WERI-Rb-1 (cell line): ENCODE results near the gene MID1.

Experiments used
- DNase-seq: peaks from one replicate; pipeline ENCODE4 v3.0.0-alpha.2; 2020
- H3K27ac ChIP-seq: fragments of 250-450 bp; sonication (Bioruptor Pico); 2 replicates; pipeline ENCODE4 v1.5.1; 2020; ENCODE audit warnings: mild to moderate bottlenecking, moderate library complexity
- H3K27me3 ChIP-seq: fragments of 250-450 bp; sonication (Bioruptor Pico); 2 replicates; pipeline ENCODE4 v1.5.1; 2021; ENCODE audit warnings: mild to moderate bottlenecking, low read depth, moderate library complexity; ENCODE audit not compliant: insufficient read depth, severe bottlenecking
- H3K36me3 ChIP-seq: fragments of 250-450 bp; sonication (Bioruptor Pico); 2 replicates; pipeline ENCODE4 v1.5.1; 2020; ENCODE audit warnings: mild to moderate bottlenecking, moderate library complexity
- H3K4me3 ChIP-seq: 2 replicates; pipeline ENCODE4 v1.5.1; 2011; ENCODE audit warnings: low read depth, mild to moderate bottlenecking, control low read depth, low read length
- H3K9me3 ChIP-seq: fragments of 250-450 bp; sonication (Bioruptor Pico); 2 replicates; pipeline ENCODE4 v1.5.1; 2021; ENCODE audit warnings: mild to moderate bottlenecking, moderate library complexity; ENCODE audit not compliant: severe bottlenecking
- CTCF ChIP-seq: IDR thresholded peaks from 2 replicates; pipeline ENCODE4 v1.5.1; 2011; ENCODE audit warnings: low read depth, mild to moderate bottlenecking, control low read depth, inconsistent platforms, low read length

The MID1 gene

GRCh38 chrX:10516781-10517322, 103.5 kb downstream of the MID1 start:
- Histone ChIP-seq H3K9me3 (no peaks in the 10 kb centered on the region), H3K36me3 (no peaks in the 10 kb centered on the region), H3K27ac (no peak overlapping the region), H3K27me3 (no peaks in the 10 kb centered on the region), H3K4me3 (no peak overlapping the region)
- no peak for DNase-seq
- no peak for TF ChIP-seq CTCF

GRCh38 chrX:10514891-10515290, 105.5 kb downstream of the MID1 start:
- no peak for TF ChIP-seq CTCF
- no peak for DNase-seq
- Histone ChIP-seq H3K4me3 (no peak overlapping the region), H3K9me3 (no peaks in the 10 kb centered on the region), H3K27ac (no peak overlapping the region), H3K27me3 (no peaks in the 10 kb centered on the region), H3K36me3 (no peaks in the 10 kb centered on the region)

- no peaks in the 10 kb centered on the region for H3K27me3 ChIP-seq
- DNase-seq, result no peak
- H3K36me3 ChIP-seq, result no peaks in the 10 kb centered on the region
- H3K27ac ChIP-seq, result no peak overlapping the region
- no peak overlapping the region for H3K4me3 ChIP-seq
- TF ChIP-seq CTCF, result no peak
- H3K9me3 ChIP-seq, result no peaks in the 10 kb centered on the region
Measured at GRCh38 chrX:10513974-10514373, 106.4 kb downstream of the MID1 start.

GRCh38 chrX:10512741-10513140, 107.6 kb downstream of the MID1 start:
- no peaks in the 10 kb centered on the region for H3K36me3 ChIP-seq
- H3K27me3 ChIP-seq, result no peaks in the 10 kb centered on the region
- no peaks in the 10 kb centered on the region for H3K9me3 ChIP-seq
- H3K27ac ChIP-seq, result no peak overlapping the region
- no peak for DNase-seq
- no peak overlapping the region for H3K4me3 ChIP-seq
- no peak for TF ChIP-seq CTCF

GRCh38 chrX:10512258-10512657, 108.1 kb downstream of the MID1 start:
- Histone ChIP-seq H3K9me3 (no peaks in the 10 kb centered on the region), H3K27me3 (no peaks in the 10 kb centered on the region), H3K27ac (no peak overlapping the region), H3K4me3 (no peak overlapping the region), H3K36me3 (no peaks in the 10 kb centered on the region)
- no peak for DNase-seq
- TF ChIP-seq CTCF, result no peak

GRCh38 chrX:10509397-10509796, 111.0 kb downstream of the MID1 start:
- H3K9me3 ChIP-seq, result no peaks in the 10 kb centered on the region
- H3K27ac ChIP-seq, result no peak overlapping the region
- no peak for TF ChIP-seq CTCF
- no peaks in the 10 kb centered on the region for H3K27me3 ChIP-seq
- no peak overlapping the region for H3K4me3 ChIP-seq
- H3K36me3 ChIP-seq, result no peaks in the 10 kb centered on the region
- no peak for DNase-seq
